ENCODE results near the gene RFNG. TPM values are rescaled to one million over a fixed set of nuclear protein-coding genes. Genes with fewer than 3 reads are reported as not detected.

Gene RFNG
- total and polyA plus RNA-seq, 2 of the 13 experiments (the other 11 are each of a cell fraction or from before 2014, with no cell fraction given), result 61.4 to 64.0 TPM

DNA sequence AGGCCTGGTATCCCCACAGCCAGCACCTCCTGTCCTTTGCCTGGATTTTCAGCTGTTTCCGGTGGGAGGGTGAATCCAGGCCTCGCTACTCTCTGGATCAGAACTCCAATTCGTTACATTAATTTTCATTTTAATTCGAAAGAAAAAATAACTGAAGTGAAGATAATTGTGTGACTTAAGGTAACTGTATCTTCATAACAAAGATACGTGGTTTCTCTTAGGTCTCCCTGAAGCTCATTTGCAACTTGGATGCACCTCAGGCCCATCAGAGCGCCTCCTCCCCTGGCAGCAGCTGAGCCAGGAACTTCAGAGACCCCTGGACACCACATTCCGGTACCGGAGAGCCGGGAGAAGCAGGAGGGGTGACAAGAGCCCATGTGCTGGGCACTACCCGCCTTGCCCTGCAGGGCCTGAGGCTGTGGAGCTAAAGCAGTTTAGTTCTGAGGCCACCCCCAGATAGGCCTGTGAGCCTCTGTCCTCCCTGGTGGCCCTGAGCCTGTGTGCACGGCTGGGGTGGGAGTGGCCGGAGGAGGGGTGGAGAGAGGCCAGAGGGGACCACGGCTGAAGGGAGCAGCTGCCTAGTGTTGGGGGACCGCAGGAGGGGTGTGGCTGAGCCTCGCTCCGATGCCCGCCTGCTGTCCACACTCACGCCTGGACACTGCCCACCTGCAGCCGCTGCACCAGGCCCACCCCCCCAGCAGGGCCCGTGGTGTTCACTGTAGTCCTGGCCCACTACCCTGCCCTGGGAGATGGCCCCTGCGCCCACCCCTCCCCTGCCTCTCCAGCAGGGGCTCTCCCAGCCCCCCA lies 25.4 kb upstream of the RFNG start (continued):
- TF ChIP-seq, protein P1, sequence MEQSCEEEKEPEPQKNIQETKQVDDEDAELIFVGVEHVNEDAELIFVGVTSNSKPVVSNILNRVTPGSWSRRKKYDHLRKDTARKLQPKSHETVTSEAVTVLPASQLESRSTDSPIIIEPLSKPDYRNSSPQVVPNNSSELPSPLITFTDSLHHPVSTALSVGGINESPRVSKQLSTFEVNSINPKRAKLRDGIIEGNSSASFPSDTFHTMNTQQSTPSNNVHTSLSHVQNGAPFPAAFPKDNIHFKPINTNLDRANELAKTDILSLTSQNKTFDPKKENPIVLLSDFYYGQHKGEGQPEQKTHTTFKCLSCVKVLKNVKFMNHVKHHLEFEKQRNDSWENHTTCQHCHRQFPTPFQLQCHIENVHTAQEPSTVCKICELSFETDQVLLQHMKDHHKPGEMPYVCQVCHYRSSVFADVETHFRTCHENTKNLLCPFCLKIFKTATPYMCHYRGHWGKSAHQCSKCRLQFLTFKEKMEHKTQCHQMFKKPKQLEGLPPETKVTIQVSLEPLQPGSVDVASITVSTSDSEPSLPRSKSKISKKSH (CRISPR knock-in tag; IDR thresholded peaks at IDR 0.05; ENCODE audit: borderline replicate concordance), result peak; percentile 75; the same call in 1 of the 2 replicates
- TF ChIP-seq ZBTB7A (CRISPR knock-in tag; IDR thresholded peaks at IDR 0.05) (0 out of 2 replicates have a peak, but pooled peaks have one; percentile 31), ZEB1 (IDR thresholded peaks at IDR 0.05; ENCODE audit: insufficient replicate concordance, low read depth) (peak; percentile 22), ZNF766 (CRISPR knock-in tag; IDR thresholded peaks at IDR 0.05; ENCODE audit: borderline replicate concordance) (peak; percentile 29; the same call in 1 of the 2 replicates), ZMYM4 (CRISPR knock-in tag; IDR thresholded peaks at IDR 0.05) (0 out of 2 replicates have a peak, but pooled peaks have one; percentile 6), ZNF629 (CRISPR knock-in tag; conservative IDR thresholded peaks at IDR 0.05) (no peak), RBM22 (optimal IDR thresholded peaks at IDR 0.05; ENCODE audit: low read length) (peak; percentile 30), SSRP1 (CRISPR knock-in tag; IDR thresholded peaks at IDR 0.05) (peak; percentile 29), ZNF317 (CRISPR knock-in tag; IDR thresholded peaks at IDR 0.05) (no peak), HNRNPH1 (optimal IDR thresholded peaks at IDR 0.05; ENCODE audit: low read depth, low read length) (peak; percentile 31), RXRA (CRISPR knock-in tag; IDR thresholded peaks at IDR 0.05) (no peak), ZNF101 (CRISPR knock-in tag; IDR thresholded peaks at IDR 0.05; ENCODE audit: borderline replicate concordance, low read depth) (peak; percentile 13; the same call in 1 of the 2 replicates), GLI4 (CRISPR knock-in tag; IDR thresholded peaks at IDR 0.05; ENCODE audit: borderline replicate concordance) (no peak), ZNF468 (CRISPR knock-in tag; IDR thresholded peaks at IDR 0.05) (no peak), PAF1 (CRISPR knock-in tag; IDR thresholded peaks at IDR 0.05) (peak; percentile 98), ZKSCAN8 (CRISPR knock-in tag; IDR thresholded peaks at IDR 0.05; ENCODE audit: borderline replicate concordance) (0 out of 2 replicates have a peak, but pooled peaks have one; percentile 10), EED (CRISPR knock-in tag; IDR thresholded peaks at IDR 0.05) (0 out of 2 replicates have a peak, but pooled peaks have one; percentile 62), RFX5 (IDR thresholded peaks at IDR 0.05; ENCODE audit: low read depth, low read length) (0 out of 2 replicates have a peak, but pooled peaks have one; percentile 9), TBX2 (CRISPR knock-in tag; IDR thresholded peaks at IDR 0.05; ENCODE audit: borderline replicate concordance) (0 out of 2 replicates have a peak, but pooled peaks have one; percentile 30), ZNF235 (CRISPR knock-in tag; IDR thresholded peaks at IDR 0.05; ENCODE audit: borderline replicate concordance) (no peak), SALL1 (CRISPR knock-in tag; IDR thresholded peaks at IDR 0.05) (peak; percentile 34; the same call in 1 of the 2 replicates)
- TF ChIP-seq, protein P2, sequence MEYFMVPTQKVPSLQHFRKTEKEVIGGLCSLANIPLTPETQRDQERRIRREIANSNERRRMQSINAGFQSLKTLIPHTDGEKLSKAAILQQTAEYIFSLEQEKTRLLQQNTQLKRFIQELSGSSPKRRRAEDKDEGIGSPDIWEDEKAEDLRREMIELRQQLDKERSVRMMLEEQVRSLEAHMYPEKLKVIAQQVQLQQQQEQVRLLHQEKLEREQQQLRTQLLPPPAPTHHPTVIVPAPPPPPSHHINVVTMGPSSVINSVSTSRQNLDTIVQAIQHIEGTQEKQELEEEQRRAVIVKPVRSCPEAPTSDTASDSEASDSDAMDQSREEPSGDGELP (IDR thresholded peaks at IDR 0.05; ENCODE audit: borderline replicate concordance, low read depth), result 0 out of 2 replicates have a peak, but pooled peaks have one; percentile 21
- TF ChIP-seq, protein P3, sequence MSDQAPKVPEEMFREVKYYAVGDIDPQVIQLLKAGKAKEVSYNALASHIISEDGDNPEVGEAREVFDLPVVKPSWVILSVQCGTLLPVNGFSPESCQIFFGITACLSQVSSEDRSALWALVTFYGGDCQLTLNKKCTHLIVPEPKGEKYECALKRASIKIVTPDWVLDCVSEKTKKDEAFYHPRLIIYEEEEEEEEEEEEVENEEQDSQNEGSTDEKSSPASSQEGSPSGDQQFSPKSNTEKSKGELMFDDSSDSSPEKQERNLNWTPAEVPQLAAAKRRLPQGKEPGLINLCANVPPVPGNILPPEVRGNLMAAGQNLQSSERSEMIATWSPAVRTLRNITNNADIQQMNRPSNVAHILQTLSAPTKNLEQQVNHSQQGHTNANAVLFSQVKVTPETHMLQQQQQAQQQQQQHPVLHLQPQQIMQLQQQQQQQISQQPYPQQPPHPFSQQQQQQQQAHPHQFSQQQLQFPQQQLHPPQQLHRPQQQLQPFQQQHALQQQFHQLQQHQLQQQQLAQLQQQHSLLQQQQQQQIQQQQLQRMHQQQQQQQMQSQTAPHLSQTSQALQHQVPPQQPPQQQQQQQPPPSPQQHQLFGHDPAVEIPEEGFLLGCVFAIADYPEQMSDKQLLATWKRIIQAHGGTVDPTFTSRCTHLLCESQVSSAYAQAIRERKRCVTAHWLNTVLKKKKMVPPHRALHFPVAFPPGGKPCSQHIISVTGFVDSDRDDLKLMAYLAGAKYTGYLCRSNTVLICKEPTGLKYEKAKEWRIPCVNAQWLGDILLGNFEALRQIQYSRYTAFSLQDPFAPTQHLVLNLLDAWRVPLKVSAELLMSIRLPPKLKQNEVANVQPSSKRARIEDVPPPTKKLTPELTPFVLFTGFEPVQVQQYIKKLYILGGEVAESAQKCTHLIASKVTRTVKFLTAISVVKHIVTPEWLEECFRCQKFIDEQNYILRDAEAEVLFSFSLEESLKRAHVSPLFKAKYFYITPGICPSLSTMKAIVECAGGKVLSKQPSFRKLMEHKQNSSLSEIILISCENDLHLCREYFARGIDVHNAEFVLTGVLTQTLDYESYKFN (CRISPR knock-in tag; conservative IDR thresholded peaks at IDR 0.05), result no peak; the same call in 1 of the 2 replicates
- TF ChIP-seq, protein P4, sequence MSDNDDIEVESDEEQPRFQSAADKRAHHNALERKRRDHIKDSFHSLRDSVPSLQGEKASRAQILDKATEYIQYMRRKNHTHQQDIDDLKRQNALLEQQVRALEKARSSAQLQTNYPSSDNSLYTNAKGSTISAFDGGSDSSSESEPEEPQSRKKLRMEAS (IDR thresholded peaks at IDR 0.05), result 0 out of 2 replicates have a peak, but pooled peaks have one; percentile 8
